ENCODE results near the gene CENPA.

DNA sequence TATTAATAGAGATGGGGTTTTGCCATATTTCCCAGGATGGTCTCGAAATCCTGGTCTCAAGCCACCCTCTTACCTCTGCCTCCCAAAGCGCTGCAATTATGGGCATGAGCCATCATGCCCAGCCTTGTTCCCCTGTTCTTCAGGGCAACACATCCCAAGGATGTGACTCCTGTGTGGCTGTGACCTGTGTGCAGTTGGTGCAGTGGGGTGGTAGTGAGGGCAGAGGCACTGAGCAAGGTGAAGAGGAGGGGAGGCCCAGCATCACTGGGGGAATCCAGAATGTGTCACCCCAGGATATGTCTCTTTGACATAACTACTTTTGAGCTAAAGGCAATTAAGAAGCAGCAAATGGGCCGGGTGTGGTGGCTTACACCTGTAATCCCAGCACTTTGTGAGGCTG, 23.4 kb downstream of the CENPA start:
- no peak for TF ChIP-seq POLR2A (IDR thresholded peaks at IDR 0.05)
- TF ChIP-seq, protein P1, sequence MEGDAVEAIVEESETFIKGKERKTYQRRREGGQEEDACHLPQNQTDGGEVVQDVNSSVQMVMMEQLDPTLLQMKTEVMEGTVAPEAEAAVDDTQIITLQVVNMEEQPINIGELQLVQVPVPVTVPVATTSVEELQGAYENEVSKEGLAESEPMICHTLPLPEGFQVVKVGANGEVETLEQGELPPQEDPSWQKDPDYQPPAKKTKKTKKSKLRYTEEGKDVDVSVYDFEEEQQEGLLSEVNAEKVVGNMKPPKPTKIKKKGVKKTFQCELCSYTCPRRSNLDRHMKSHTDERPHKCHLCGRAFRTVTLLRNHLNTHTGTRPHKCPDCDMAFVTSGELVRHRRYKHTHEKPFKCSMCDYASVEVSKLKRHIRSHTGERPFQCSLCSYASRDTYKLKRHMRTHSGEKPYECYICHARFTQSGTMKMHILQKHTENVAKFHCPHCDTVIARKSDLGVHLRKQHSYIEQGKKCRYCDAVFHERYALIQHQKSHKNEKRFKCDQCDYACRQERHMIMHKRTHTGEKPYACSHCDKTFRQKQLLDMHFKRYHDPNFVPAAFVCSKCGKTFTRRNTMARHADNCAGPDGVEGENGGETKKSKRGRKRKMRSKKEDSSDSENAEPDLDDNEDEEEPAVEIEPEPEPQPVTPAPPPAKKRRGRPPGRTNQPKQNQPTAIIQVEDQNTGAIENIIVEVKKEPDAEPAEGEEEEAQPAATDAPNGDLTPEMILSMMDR (IDR thresholded peaks at IDR 0.05 in 4 of 5, conservative IDR thresholded peaks at IDR 0.05 in 1 of 5), result no peak
